Transverse colon (tissue), 4 donors: ENCODE measurements around the gene LTBP2.

Source experiments
- POLR2AphosphoS5 ChIP-seq, 3 donors: sonication (generic); formaldehyde crosslinking; IDR thresholded peaks; one replicate each; pipeline ENCODE4 v1.6.1; 2016; ENCODE audit warnings: antibody characterized with exemption in 3 of 3
- TF ChIP-seq, protein P1 (sequence below), 5 experiments: fragments of 200-600 bp in 3 of 5; fragments of 450-650 bp in 2 of 5; sonication (generic) in 3 of 5; IDR thresholded peaks; 1 replicate in 2 of 5; 2 replicates in 3 of 5; pipeline ENCODE4 v1.5.1; 2016 to 2017; ENCODE audit warnings: antibody characterized with exemption in 5 of 5, inconsistent platforms in 3 of 5, mild to moderate bottlenecking in 2 of 5, moderate library complexity in 1 of 5

DNA sequence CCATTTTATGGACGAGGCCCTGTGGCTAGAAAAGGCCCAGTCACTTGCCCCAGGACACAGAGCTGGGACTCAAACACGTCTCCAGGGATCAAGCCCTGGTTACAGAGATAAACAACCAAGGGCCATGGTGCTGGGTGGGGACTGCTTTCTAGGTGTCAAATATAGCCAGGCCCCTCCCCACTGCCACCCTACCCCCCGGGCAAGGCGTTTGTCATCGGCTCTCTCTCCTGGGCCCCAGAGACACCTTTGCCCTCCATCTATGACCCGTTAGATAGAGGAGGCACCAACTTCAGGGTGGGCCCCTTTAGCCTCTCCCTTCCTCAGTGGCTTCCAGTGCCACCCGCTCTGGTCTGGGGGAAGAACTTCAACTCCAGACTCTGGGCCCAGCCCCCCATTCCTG, 18.0 kb downstream of the LTBP2 start:
- TF ChIP-seq, protein P1, sequence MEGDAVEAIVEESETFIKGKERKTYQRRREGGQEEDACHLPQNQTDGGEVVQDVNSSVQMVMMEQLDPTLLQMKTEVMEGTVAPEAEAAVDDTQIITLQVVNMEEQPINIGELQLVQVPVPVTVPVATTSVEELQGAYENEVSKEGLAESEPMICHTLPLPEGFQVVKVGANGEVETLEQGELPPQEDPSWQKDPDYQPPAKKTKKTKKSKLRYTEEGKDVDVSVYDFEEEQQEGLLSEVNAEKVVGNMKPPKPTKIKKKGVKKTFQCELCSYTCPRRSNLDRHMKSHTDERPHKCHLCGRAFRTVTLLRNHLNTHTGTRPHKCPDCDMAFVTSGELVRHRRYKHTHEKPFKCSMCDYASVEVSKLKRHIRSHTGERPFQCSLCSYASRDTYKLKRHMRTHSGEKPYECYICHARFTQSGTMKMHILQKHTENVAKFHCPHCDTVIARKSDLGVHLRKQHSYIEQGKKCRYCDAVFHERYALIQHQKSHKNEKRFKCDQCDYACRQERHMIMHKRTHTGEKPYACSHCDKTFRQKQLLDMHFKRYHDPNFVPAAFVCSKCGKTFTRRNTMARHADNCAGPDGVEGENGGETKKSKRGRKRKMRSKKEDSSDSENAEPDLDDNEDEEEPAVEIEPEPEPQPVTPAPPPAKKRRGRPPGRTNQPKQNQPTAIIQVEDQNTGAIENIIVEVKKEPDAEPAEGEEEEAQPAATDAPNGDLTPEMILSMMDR (IDR thresholded peaks at IDR 0.05) = no peak
- no peak for TF ChIP-seq POLR2AphosphoS5 (IDR thresholded peaks at IDR 0.05)
